ENCODE data around the gene SH3YL1. TPM values are rescaled to one million over a fixed set of nuclear protein-coding genes. Genes with fewer than 3 reads are reported as not detected.

Gene SH3YL1
- total RNA-seq, 1 experiment from 2014 or later = 26.5 TPM

DNA sequence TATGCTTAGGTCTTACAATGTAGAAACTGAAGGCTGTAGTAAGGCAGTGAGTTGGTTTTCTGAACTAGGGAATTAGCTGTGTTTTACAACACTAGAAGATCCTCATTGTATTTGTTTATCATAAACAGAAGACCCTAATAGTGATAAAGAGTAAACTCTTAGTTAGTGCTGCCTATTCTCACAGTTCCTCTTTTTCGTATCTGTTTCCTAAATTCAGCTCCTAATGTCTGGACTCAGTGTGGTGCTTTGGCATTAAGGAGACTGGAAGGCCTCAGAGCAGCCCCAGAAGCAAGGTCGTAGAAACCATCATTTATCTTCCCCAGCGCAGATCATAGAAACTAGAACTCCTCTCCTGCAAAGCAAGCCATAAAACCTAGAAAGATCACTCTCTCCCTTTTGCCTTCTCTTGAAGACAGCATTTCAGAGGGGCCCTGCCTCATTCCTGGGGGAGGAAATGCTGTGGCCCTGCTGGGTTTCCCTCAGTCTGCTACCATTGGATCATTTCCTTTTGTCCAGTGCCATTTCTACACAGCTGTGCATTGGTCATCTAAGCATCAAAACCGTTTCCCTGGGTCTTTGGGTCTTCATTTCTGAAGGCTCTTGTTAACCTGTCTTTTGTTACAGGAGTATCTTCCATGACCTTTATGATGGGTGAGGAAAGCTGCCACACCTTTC is 5.7 kb upstream of the SH3YL1 start:
- Histone ChIP-seq H3K4ac (ENCODE audit: low read depth, low read length) (no peak overlapping the region), H4K5ac (ENCODE audit: insufficient read length, low read depth, low read length) (no peak overlapping the region), H2BK15ac (ENCODE audit: low read depth, low read length) (no peak overlapping the region), H4K8ac (replicated peaks; ENCODE audit: insufficient read length, low read depth, low read length) (no peak overlapping the region), H3K9me3 (ENCODE audit: control insufficient read depth, low read depth, low read length) (no peaks in the 10 kb centered on the region), H2AFZ (ENCODE audit: low read length) (no peak overlapping the region), H4K91ac (ENCODE audit: insufficient read length, low read depth, low read length) (no peak overlapping the region), H3K27ac (ENCODE audit: insufficient read length, low read depth, low read length) (no peak overlapping the region), H3K4me1 (ENCODE audit: insufficient read depth, low read length) (peaks cover 2% of the 10 kb centered on the region; the same call in 1 of the 2 replicates), H2BK12ac (ENCODE audit: insufficient read length, low read depth, low read length) (no peak overlapping the region), H3K18ac (ENCODE audit: insufficient read length, low read depth, low read length) (no peak overlapping the region), H3K23ac (ENCODE audit: insufficient read length, low read depth, low read length) (no peak overlapping the region), H2AK5ac (ENCODE audit: insufficient read length, low read length) (no peak overlapping the region), H3K56ac (ENCODE audit: insufficient read length, low read depth, low read length) (no peak overlapping the region), H3K14ac (ENCODE audit: insufficient read depth, low read length) (no peak overlapping the region), H3T11ph (ENCODE audit: low read length) (no peak overlapping the region), H3K79me2 (ENCODE audit: insufficient read depth, low read length) (peaks cover 65% of the 10 kb centered on the region), H2BK5ac (ENCODE audit: insufficient read length, low read length) (no peak overlapping the region), H3K23me2 (ENCODE audit: insufficient read length, low read depth, low read length, poor library complexity, severe bottlenecking) (peaks cover 7% of the 10 kb centered on the region), H2BK20ac (ENCODE audit: low read depth, low read length, poor library complexity, severe bottlenecking) (no peak overlapping the region), H3K4me2 (ENCODE audit: insufficient read depth, insufficient read length, low read length) (no peak overlapping the region), H4K20me1 (ENCODE audit: control insufficient read depth, insufficient read depth, insufficient read length) (peaks cover 3% of the 10 kb centered on the region), H3K79me1 (ENCODE audit: insufficient read depth, low read depth, low read length, poor library complexity, severe bottlenecking) (peaks cover 13% of the 10 kb centered on the region), H3K9ac (ENCODE audit: extremely low read depth, insufficient read length, low read length) (no peak overlapping the region), H2BK120ac (ENCODE audit: low read depth, low read length, poor library complexity, severe bottlenecking) (no peak overlapping the region), H3K27me3 (ENCODE audit: insufficient read depth, low read length) (no peaks in the 10 kb centered on the region)
- no peak overlapping the region for H3K4me3 Mint-ChIP-seq
- peak overlapping the region in 1 of 3 experiments; percentile 1; a peak in 1 of 7 replicates for H3K27ac Mint-ChIP-seq
- TF ChIP-seq, protein P1, sequence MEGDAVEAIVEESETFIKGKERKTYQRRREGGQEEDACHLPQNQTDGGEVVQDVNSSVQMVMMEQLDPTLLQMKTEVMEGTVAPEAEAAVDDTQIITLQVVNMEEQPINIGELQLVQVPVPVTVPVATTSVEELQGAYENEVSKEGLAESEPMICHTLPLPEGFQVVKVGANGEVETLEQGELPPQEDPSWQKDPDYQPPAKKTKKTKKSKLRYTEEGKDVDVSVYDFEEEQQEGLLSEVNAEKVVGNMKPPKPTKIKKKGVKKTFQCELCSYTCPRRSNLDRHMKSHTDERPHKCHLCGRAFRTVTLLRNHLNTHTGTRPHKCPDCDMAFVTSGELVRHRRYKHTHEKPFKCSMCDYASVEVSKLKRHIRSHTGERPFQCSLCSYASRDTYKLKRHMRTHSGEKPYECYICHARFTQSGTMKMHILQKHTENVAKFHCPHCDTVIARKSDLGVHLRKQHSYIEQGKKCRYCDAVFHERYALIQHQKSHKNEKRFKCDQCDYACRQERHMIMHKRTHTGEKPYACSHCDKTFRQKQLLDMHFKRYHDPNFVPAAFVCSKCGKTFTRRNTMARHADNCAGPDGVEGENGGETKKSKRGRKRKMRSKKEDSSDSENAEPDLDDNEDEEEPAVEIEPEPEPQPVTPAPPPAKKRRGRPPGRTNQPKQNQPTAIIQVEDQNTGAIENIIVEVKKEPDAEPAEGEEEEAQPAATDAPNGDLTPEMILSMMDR (conservative IDR thresholded peaks at IDR 0.05) = no peak
- WGBS (ENCODE audit: extremely low coverage, insufficient read length, low lambda C conversion rate) = no CpG with 5 or more reads among the region's 4 CpGs
- DNase-seq = no peak
- H3K36me3 Mint-ChIP-seq (ENCODE audit: insufficient read depth in 1 of 3, low read depth in 3 of 3) = peaks cover 7 to 27% (median 20%) of the 10 kb centered on the region in 3 experiments
- H3K4me1 Mint-ChIP-seq = peaks cover 20 to 27% of the 10 kb centered on the region in 2 experiments
- H3K27me3 Mint-ChIP-seq (ENCODE audit: low read depth) = no peaks in the 10 kb centered on the region
- H3K9me3 Mint-ChIP-seq = no peaks in the 10 kb centered on the region

Data from H9 (cell line).